T1000 (cell line): Measurements from ENCODE around the gene CCDC17.

ENCODE experiments used
- DNase-seq: peaks from one replicate; lab custom pipeline; 2025; ENCODE audit warnings: mixed read lengths; lab: John Stamatoyannopoulos, UW

CCDC17 gene

GRCh38 chr1:45623972-45624371 lies at the start of gene CCDC17:
CCDC17 (minus strand) TSS chr1:45624054; CDS start chr1:45623909, 145 bp downstream.
- no peak for DNase-seq

- DNase-seq, result no peak
Measured at GRCh38 chr1:45669859-45670655, 46.2 kb upstream of the CCDC17 start.

DNA sequence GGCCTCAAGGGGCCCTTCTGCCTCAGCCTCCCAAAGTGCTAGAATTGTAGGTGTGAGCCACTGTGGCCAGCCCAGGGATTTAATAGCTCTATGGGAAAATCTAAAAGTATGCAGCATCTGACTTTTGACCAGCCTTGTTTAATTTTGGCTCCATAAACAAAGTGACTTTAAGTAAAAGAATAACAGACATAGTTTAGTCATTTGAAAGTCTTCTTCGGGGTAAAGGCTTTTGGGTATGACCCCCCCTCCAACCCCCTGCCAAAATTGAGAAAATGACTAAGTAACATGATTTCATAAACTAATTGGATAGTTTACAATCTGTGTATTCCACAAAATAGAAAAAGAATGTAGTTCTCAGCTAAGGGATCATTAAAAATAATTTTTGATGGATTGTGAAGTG lies 45.5 kb upstream of the CCDC17 start:
- no peak for DNase-seq

DNA sequence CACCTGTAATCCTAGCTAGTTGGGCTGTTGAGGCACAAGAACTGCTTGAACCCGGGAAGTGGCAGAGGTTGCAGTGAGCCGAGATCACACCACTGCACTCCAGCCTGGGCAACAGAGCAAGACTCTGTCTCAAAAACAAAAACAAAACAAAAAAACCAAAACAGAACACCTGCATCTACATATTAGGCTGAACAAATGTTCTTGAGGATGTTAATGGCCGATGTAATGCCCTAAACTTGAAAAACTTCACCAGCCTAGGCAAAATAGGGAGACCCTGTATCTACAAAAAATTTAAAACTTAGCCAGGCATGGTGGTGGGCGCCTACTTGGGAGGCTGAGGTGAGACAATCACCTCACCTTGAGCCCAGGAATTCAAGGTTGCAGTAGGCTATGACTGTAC lies 44.7 kb upstream of the CCDC17 start:
- no peak for DNase-seq

DNA sequence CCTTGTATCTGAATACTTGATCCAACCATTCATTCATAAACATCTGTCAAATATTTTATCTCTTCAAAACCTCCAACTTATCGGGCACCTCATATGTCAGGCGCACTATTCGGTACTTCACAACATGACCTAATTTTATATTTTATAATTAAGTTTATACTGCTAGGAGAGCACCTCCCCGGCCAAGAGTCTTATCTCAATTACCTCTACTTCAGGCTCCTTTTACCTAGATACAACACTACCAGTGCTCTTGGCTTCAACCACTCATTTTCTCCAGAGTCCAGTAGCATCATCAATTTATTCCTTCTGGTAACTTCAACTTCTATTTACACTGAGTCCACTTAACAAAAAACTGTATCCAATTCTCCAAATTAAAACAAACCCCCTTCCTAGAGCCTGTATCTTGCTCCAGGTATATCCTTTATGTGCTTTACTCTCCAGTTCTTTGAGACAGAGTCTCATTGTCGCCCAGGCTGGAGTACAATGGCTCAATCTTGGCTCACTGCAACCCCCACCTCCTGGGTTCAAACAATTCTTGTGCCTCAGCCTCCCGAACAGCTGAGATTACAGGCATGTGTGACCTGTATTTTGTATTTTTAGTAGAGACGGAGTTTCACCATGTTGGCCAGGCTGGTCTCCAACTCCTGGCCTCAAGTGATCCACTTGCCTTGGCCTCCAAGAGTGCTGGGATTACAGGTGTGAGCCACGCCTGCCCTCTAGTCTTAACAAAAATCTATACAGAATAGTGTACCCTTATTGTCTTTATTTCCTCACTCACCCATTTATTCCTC lies 43.7 kb upstream of the CCDC17 start:
- no peak for DNase-seq

GRCh38 chr1:45666836-45667235 lies 43.0 kb upstream of the CCDC17 start:
- DNase-seq, result no peak

GRCh38 chr1:45660336-45660735 lies 36.5 kb upstream of the CCDC17 start:
- DNase-seq, result no peak

DNA sequence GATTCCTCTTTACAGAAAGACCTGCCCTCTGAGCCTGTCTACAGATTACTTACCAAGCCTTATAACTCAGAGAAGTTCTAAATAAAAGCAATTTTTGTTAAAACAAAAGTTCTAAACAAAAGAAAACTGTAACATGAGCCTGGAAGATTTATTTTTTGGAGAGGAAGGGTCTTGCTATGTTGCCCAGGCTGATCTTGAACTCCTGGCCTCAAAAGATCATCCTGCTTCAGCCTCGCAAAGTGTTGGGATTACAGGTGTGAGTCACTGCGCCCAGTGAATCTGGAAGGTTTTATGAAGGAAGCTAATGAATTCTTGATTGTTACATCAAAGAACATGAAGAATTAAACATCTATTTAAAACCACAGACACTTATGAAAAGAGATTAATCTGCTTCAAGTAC lies 35.4 kb upstream of the CCDC17 start:
- no peak for DNase-seq

GRCh38 chr1:45658171-45658570 lies 34.3 kb upstream of the CCDC17 start:
- DNase-seq, result no peak

- DNase-seq, result no peak
Measured at GRCh38 chr1:45656573-45657226, 32.8 kb upstream of the CCDC17 start.

DNA sequence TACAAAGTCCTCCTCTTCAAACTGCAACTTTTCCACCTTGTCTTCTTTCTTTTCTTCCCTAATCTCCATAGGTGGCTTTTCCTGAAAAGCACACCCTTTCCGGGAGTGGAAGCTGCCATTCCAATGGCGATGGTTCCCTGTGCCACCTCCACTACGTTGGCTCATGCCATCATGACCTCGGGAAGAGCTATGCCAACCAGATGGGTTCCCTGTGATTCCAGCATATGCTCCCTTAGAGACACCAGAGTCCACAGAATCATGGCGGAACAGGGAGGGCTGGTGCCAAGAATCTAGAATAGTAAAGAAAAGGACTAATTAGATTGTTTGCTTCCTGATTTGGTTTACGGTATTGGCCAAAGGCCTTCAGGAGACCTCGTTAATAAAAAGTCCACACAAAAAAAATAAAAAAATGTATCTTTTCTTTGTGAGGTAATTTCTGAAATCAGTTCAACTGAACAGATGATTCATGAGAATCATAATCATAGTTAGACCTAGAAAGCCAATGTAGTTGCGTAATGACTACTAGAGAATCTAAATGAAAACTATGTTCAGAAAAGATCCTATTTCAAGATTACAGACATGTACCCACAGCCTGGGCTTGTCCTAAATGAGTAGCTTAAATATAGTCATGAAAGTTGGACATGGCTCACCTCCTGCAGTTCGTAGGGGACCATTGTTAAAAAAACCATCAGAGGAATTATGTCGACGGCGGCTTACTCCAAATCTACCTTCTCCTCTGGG lies 30.9 kb upstream of the CCDC17 start:
- DNase-seq, result no peak

DNA sequence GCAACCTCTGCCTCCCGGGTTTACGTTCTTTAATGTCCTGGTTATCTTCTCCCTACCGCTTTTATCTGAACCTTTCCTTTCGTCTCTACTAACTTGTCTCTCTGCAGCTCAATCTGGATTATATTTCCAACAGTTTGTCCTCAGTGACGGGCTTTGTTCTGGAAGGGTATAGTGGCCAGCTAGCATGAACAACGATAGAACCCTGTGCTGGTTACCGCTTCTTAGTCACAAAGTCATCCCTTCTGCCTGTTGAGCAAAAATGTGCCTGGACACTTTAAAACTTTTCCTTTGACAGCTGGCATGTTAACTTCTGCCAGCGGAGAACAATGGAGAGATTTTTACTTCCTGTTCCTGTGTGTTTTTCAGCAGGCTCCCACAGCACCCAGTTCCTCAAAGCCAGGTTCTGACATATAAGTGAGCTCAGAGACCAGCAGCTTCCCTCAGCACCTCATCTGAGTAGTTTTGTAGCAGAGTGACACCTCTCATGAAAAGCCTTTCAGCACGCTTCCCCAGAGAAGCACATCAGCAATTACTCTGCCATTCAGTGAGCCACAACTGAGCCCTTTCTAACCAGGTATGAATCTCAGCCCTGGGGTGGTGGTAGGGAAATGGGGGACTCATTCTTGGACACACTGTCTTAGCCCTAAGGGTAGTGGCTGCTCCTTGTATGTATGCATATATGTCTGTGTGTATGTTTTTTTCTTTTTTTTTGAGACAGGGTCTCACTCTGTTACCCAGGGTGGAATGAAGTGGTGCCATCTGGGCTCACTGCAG lies 23.6 kb upstream of the CCDC17 start:
- no peak for DNase-seq

DNA sequence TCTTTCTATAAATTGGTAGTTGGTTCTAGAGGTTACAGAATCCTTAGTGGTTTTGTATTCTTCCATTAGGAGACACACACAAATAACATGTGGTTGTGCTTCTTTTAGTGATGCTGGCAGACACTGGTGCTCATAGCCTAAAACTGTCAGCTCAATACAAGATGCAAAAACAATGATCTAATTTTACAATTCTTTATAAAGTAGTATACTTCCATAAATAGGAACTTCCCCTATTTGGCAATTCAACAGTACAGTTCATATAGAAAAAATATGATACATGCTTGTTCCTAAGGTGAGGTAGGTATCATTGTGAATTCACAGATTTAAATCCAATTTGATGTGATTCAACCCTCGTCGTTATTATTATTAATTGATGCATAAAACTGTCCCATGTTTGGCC lies 20.8 kb upstream of the CCDC17 start:
- DNase-seq, result no peak

DNA sequence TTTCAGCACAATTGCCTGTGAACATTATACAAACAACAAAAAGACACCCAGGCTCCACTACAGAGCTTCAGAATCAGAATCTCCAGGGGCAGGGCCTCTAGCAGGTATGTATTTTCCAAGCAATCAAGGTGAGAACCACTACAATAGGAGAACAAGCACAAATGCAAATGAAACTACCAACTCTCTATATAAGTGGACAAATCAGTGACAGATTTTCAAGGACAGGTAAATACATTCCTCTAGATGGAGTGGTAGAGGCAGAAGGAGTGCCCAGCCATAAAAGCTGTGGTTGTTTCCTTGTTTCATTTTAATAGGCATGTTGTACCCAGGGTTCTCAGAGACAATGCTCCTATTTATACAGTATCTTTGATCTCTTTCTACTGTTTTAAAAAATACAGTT lies 20.1 kb upstream of the CCDC17 start:
- DNase-seq, result no peak

- DNase-seq, result no peak
Measured at GRCh38 chr1:45643321-45643720, 19.5 kb upstream of the CCDC17 start.

DNA sequence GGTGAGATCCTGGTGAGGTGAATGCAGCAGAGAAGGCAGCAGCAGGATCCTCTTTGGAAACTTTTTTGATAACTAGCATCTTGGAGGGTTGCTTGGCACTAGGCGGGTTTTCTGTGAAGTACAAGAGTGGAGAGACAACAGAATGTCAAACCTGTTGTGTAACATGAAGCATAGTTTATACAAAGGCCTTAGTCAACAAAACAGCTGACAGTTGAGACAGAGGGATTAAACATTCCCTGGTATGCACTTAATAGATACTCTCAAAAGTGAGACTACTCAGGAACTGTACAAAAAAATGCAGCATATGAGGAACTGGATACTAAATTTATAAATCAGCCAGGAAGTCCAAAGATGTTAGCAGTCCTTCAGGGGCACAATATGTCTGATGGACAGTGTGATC lies 16.4 kb upstream of the CCDC17 start:
- no peak for DNase-seq

GRCh38 chr1:45635211-45635610 lies 11.4 kb upstream of the CCDC17 start:
- no peak for DNase-seq

- no peak for DNase-seq
Measured at GRCh38 chr1:45630429-45630828, 6.6 kb upstream of the CCDC17 start.

- no peak for DNase-seq
Measured at GRCh38 chr1:45629035-45629434, 5.2 kb upstream of the CCDC17 start.

GRCh38 chr1:45622524-45623394 lies 1.1 kb downstream of the CCDC17 start:
- no peak for DNase-seq
